ENCODE results near the gene DPY19L1. TPM values are rescaled to one million over a fixed set of nuclear protein-coding genes. Genes with fewer than 3 reads are reported as not detected.
A peak's percentile ranks its signal among the peaks of the same experiment; 100 is the strongest.

The DPY19L1 gene
- total and polyA plus RNA-seq, 10 donors, result 4.8 to 41.6 (median 28.3) TPM

DNA sequence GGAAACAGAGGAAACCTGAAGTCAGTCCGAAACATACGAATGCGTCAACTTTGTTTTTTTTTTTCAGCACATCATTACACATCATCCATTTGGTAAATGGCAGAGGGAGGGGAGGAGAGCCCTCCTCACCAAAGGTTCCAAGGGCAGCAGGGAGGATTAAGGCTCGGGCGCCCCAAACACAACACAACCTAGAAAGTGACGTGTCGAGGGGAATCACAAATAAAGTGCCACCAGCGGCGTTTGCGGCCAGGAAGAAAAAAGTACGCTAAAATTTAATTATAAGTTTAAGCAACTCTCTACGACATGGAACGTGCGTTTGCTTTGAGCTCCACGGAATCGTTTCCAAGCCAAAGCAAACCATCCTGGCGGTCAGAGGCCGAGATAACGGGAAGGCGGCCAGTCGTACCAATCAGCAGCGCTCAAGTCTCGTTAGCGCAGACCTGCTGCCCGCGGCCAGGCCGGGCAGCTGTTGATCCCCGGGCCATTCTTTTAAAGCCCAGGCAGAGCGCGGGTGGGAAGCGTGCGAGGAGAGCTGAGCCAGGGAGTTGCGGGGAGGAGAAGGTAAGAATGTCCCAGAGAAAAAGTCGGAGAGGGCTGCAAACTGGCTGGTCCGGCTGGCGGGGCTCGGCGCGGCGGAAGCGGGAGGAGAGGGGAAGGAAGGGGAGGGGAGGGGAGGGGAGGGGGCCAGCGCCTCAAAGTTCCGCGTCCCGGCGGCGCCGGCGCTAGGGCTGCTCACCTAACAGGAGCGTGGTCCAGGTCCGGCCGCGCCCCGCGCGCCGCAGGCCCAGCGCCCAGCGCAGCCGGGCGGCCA is 719 bp downstream of the DPY19L1 start:
- DNase-seq, result peak; percentile 92
- H3K27me3 ChIP-seq (replicated peaks in 1 of 7), result no peaks in the 10 kb centered on the region
- H3K9me3 ChIP-seq, result no peaks in the 10 kb centered on the region
- intact Hi-C loops (cut with DNase I; ENCODE audit: low total_unique reads), result loop anchor here (10.0 kb wide), 1 partner anchor 212 kb away; no protein-coding TSS in a partner anchor
- H3K36me3 ChIP-seq, result no peaks in the 10 kb centered on the region
- H3K4me1 ChIP-seq, result peaks cover 14 to 54% (median 27%) of the 10 kb centered on the region in 6 donors
- WGBS, 5 donors, result 1% methylated on average over 45 to 61 of the region's 61 CpGs
- TF ChIP-seq CTCF (IDR thresholded peaks at IDR 0.05 in 8 of 11, conservative IDR thresholded peaks at IDR 0.05 in 3 of 11), result no peak
- TF ChIP-seq POLR2AphosphoS5 (IDR thresholded peaks at IDR 0.05), result peak; percentile 35 to 68 (median 42)
- H3K27ac ChIP-seq, result peak overlapping the region; percentile 73 to 91 (median 87)
- peak overlapping the region; percentile 64 to 97 (median 84) for H3K4me3 ChIP-seq

- no peaks in the 10 kb centered on the region for H3K27me3 ChIP-seq (replicated peaks in 1 of 7)
- TF ChIP-seq CTCF (IDR thresholded peaks at IDR 0.05 in 8 of 11, conservative IDR thresholded peaks at IDR 0.05 in 3 of 11), result no peak
- no peak for TF ChIP-seq POLR2AphosphoS5 (IDR thresholded peaks at IDR 0.05)
- no peak for TF ChIP-seq POLR2A (IDR thresholded peaks at IDR 0.05)
- intact Hi-C loops (cut with DNase I; ENCODE audit: low total_unique reads), result loop anchor here (10.0 kb wide), 1 partner anchor 211 kb away; no protein-coding TSS in a partner anchor
- H3K4me1 ChIP-seq, result peaks cover 14 to 54% (median 27%) of the 10 kb centered on the region in 6 donors
- peak overlapping the region in 4 of 8 donors; percentile 78 to 97 (median 90) for H3K4me3 ChIP-seq
- no peaks in the 10 kb centered on the region for H3K9me3 ChIP-seq
- peak overlapping the region in 4 of 8 donors; percentile 85 to 91 (median 90) for H3K27ac ChIP-seq
- no peak for DNase-seq
- WGBS, 5 donors, result 57 to 73% (median 60%) methylated on average over 5 of the region's 5 CpGs
- H3K36me3 ChIP-seq, result no peaks in the 10 kb centered on the region
Observed at GRCh38 chr7:35035511-35035961, 1.7 kb downstream of the DPY19L1 start.

- no peaks in the 10 kb centered on the region for H3K27me3 ChIP-seq (replicated peaks in 1 of 7)
- no peaks in the 10 kb centered on the region for H3K9me3 ChIP-seq
- WGBS, 5 donors, result 35 to 62% (median 47%) methylated on average over 1 of the region's 1 CpG
- peak overlapping the region in 1 of 8 donors; percentile 24 for H3K27ac ChIP-seq
- peaks cover 14 to 44% (median 21%) of the 10 kb centered on the region in 6 donors for H3K4me1 ChIP-seq
- intact Hi-C loops (cut with DNase I; ENCODE audit: low total_unique reads), result loop anchor here (10.0 kb wide), 1 partner anchor 207 kb away; no protein-coding TSS in a partner anchor
- H3K4me3 ChIP-seq, result no peak overlapping the region
- no peaks in the 10 kb centered on the region for H3K36me3 ChIP-seq
- no peak for DNase-seq
- TF ChIP-seq CTCF (IDR thresholded peaks at IDR 0.05 in 8 of 11, conservative IDR thresholded peaks at IDR 0.05 in 3 of 11) (no peak), POLR2AphosphoS5 (IDR thresholded peaks at IDR 0.05) (no peak), POLR2A (IDR thresholded peaks at IDR 0.05) (no peak)
Observed at GRCh38 chr7:35032166-35032565, 5.1 kb downstream of the DPY19L1 start.

DNA sequence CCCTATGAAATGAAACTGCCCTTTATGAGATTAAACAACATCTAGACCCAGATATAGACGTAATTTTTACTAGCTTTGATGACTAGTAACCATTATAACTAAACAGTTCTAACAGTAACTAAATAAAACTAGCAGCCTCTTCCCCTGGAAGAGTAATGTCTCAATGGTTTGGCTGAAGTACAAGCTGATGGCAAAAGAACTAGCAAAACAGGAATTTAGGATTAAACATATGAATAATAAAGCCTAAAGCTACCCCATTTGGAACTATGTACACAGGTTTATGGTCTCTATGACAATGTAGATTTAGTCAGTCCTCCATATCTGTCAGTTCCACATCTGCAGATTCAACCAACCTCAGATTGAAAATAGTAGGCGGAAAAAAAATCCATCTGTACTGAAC is 6.4 kb downstream of the DPY19L1 start:
- Histone ChIP-seq H3K27me3 (replicated peaks in 1 of 7) (no peaks in the 10 kb centered on the region), H3K9me3 (no peaks in the 10 kb centered on the region), H3K4me3 (no peak overlapping the region), H3K36me3 (no peaks in the 10 kb centered on the region), H3K27ac (no peak overlapping the region), H3K4me1 (peaks cover 8 to 36% (median 15%) of the 10 kb centered on the region in 6 donors)
- TF ChIP-seq POLR2A (IDR thresholded peaks at IDR 0.05) (no peak), CTCF (IDR thresholded peaks at IDR 0.05 in 8 of 11, conservative IDR thresholded peaks at IDR 0.05 in 3 of 11) (no peak), POLR2AphosphoS5 (IDR thresholded peaks at IDR 0.05) (no peak)
- 90 to 96% (median 95%) methylated on average over 2 of the region's 2 CpGs for WGBS, 5 donors
- no peak for DNase-seq
- intact Hi-C loops (cut with DNase I; ENCODE audit: low total_unique reads), result loop anchor here (10.0 kb wide), 1 partner anchor 206 kb away; no protein-coding TSS in a partner anchor

Data from spleen (tissue), 11 donors.